D721Med (cell line): ENCODE data around the gene HIRIP3.

Experiments used
- DNase-seq: peaks from one replicate; pipeline ENCODE4 v3.0.0; 2011; ENCODE audit warnings: low spot score; ENCODE audit not compliant: insufficient read length
- FAIRE-seq: peaks from 2 replicates; lab custom pipeline; 2011; peaks lifted over from hg19 to GRCh38; lab: Jason Lieb, UNC
- TF ChIP-seq, protein P1 (sequence below): IDR thresholded peaks from 2 replicates; pipeline ENCODE4 v1.5.1; 2012; ENCODE audit warnings: mild to moderate bottlenecking, control low read depth; ENCODE audit not compliant: insufficient read depth; ENCODE audit errors: missing control alignments

Gene HIRIP3

DNA sequence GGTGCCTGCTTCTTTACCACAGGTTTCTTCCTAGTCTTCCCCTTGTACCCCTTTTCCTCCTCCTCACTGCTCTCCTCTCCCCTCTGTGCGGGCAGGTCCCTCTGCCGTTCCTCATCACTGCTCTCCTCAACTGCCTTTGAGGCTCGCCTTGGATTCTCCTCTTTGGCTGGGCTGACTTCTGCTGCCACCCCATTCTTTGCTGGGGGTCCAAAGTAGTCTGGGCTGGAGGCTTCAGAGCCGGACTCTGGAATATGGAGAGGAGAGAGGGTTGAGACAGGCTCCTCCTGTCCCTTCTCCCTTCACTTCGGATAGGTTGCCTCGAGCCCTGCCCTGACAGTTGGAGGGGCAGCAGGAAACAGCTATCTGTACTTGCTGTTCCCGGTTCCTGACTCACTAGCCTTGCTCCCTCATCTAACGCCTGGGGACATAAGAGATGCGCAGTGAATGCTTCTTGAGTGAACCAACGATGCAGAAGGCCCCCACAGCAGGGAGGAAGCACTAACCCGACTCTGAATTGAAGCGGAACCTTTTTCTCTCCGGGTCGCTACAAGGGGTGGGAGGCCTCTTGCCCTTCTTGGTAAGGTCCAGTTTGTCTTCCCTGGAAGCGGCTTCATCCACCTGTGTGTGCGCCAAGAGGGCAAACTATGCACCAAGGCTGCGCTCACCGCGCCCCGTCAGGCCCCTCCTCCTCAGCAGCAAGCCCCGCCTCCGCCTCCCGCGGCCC lies 655 bp downstream of the HIRIP3 start:
- DNase-seq: no peak
- no peak for FAIRE-seq
- TF ChIP-seq, protein P1, sequence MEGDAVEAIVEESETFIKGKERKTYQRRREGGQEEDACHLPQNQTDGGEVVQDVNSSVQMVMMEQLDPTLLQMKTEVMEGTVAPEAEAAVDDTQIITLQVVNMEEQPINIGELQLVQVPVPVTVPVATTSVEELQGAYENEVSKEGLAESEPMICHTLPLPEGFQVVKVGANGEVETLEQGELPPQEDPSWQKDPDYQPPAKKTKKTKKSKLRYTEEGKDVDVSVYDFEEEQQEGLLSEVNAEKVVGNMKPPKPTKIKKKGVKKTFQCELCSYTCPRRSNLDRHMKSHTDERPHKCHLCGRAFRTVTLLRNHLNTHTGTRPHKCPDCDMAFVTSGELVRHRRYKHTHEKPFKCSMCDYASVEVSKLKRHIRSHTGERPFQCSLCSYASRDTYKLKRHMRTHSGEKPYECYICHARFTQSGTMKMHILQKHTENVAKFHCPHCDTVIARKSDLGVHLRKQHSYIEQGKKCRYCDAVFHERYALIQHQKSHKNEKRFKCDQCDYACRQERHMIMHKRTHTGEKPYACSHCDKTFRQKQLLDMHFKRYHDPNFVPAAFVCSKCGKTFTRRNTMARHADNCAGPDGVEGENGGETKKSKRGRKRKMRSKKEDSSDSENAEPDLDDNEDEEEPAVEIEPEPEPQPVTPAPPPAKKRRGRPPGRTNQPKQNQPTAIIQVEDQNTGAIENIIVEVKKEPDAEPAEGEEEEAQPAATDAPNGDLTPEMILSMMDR: no peak

GRCh38 chr16:29993903-29994599 lies 1.4 kb downstream of the HIRIP3 start:
- DNase-seq (no peak), FAIRE-seq (no peak)
- TF ChIP-seq, protein P1: no peak

DNA sequence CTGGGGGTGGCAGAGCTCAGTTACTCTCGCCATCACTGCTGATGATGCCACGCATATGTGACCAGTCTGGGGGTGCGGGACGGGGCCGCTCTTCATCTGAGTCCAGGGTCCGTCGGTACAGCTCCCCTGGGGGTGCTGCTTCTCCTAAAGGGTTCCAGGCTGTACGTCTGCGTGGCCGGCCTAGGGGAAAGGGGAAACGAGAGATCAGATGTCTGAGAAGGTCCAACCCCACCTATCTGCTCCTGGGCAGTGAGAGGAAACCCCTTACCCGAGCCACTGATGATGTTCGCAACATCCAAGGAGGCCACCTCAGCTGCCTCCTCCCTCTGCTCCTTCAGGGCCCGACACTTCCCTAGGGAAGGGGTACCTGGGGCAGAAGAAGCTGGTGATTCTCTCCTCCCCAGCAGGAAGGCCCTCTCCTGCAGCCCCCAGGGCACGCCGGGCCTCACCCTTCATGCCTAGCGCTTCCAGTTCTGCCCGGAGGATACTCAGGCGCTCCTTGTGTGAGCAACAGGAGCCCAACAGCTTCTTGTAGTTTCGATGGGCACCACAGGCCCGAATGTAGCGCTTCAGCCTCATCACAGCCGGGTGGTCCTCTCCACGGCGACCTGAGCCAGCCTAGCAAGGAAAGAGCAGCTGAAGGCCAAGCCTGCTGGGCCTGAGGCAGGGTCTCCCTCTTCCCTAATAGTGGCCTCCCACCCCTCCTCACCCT lies 2.1 kb downstream of the HIRIP3 start:
- TF ChIP-seq, protein P1: no peak
- FAIRE-seq: no peak
- DNase-seq: no peak

- DNase-seq: no peak
- no peak for FAIRE-seq
- TF ChIP-seq, protein P1: no peak
These were observed 3.0 kb downstream of the HIRIP3 start for GRCh38 chr16:29992344-29992967.

- no peak for FAIRE-seq
- TF ChIP-seq, protein P1: no peak
These were observed 3.9 kb downstream of the HIRIP3 start for GRCh38 chr16:29991571-29991904.

DNA sequence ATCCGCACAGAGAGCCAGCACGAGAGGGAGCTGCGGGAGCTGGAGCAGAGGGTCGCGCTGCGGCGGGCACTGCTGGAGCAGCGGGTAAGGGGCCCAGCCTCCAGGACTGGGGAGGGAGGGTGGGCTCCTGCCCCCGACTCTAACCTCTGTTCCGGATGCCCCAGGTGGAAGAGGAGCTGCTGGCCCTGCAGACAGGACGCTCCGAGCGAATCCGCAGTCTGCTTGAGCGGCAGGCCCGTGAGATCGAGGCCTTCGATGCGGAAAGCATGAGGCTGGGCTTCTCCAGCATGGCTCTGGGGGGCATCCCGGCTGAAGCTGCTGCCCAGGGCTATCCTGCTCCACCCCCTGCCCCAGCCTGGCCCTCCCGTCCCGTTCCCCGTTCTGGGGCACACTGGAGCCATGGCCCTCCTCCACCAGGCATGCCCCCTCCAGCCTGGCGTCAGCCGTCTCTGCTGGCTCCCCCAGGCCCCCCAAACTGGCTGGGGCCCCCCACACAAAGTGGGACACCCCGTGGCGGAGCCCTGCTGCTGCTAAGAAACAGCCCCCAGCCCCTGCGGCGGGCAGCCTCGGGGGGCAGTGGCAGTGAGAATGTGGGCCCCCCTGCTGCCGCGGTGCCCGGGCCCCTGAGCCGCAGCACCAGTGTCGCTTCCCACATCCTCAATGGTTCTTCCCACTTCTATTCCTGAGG lies 4.4 kb downstream of the HIRIP3 start:
- no peak for FAIRE-seq

More at GRCh38 chr16:29991571-29991904, 3.9 kb downstream of the HIRIP3 start:
- DNase-seq: no peak

More for the DNA sequence above, 4.4 kb downstream of the HIRIP3 start:
- TF ChIP-seq, protein P1: no peak
- DNase-seq: no peak
